ENCODE results near the gene RPS6KA2.

RPS6KA2 gene

DNA sequence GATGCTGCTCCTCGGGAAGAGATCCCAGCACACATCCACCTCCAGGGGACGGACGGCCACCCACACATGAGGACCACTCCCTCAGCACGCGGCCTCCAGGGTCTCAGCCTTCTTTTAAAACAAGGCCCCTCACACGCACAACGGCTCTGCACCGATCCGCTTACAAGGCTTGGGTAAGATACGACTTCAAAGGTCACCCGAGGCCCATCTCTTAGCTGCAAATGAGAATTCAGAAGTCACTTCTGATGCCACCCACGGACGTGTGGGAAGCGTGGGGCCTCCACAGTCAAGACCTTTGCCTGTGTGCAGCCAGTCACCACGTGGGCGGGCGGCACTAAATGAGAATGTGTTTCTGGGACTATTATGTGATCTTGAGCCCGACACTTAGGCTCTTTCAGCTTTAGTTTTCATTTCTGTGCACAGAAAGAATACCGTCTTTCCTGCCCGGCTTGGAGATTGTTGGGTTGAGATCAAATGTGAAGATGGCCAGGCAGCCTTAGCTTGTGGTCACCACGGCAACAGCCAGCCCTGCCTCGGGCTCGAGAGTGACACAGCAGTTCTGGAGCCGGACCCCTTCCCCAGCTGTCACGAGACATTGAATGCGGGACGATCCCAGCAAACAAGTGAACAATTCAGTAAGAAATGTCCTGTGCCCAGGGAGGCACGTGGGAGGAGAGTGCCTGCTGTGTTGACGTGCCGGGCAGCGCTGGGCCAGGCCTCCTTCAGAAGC lies 132.1 kb downstream of the RPS6KA2 start:
- TF ChIP-seq, protein P1, sequence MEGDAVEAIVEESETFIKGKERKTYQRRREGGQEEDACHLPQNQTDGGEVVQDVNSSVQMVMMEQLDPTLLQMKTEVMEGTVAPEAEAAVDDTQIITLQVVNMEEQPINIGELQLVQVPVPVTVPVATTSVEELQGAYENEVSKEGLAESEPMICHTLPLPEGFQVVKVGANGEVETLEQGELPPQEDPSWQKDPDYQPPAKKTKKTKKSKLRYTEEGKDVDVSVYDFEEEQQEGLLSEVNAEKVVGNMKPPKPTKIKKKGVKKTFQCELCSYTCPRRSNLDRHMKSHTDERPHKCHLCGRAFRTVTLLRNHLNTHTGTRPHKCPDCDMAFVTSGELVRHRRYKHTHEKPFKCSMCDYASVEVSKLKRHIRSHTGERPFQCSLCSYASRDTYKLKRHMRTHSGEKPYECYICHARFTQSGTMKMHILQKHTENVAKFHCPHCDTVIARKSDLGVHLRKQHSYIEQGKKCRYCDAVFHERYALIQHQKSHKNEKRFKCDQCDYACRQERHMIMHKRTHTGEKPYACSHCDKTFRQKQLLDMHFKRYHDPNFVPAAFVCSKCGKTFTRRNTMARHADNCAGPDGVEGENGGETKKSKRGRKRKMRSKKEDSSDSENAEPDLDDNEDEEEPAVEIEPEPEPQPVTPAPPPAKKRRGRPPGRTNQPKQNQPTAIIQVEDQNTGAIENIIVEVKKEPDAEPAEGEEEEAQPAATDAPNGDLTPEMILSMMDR (IDR thresholded peaks at IDR 0.05; ENCODE audit: low read length, missing control alignments) = no peak
- DNase-seq (ENCODE audit: low read depth) = no peak
- H3K4me3 ChIP-seq (replicated peaks; ENCODE audit: low read depth, low read length) = no peak overlapping the region

GRCh38 chr6:166494101-166494441 lies 133.0 kb downstream of the RPS6KA2 start:
- no peak for DNase-seq (ENCODE audit: low read depth)
- TF ChIP-seq, protein P1 (IDR thresholded peaks at IDR 0.05; ENCODE audit: low read length, missing control alignments) = no peak

DNA sequence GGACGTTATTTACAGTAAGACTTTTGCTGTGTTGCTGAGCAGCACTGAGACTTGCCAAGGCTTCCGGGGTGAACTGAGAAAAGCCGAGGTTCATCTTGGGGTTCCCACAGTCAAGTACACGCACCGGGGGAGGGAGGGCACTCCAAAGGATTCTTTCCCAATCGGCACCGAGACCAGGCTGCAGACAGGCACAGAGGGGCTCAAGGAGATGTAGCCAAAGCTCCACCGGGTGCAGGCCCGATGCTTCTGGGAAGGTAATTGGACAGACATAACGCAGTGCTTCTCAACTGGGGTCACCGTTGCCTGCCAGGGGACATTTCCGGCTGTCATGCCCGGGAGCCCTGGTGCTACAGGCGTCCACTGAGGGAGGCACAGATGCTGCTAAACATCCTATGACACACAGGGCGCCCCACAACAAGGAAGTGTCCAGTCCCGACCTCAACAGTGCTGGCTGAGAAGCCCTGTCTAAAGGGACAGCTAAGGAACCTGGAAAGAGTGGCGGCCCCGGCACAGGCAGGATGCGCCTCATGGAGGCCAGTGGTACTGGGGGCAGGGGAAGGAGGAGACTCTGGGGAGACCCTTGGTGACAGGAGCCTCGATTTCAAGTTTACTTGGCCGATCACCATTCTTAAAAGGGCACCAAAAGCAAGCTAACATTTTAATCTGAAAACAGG lies 133.5 kb downstream of the RPS6KA2 start:
- no peak overlapping the region for H3K4me3 ChIP-seq (replicated peaks; ENCODE audit: low read depth, low read length)
- no peak for DNase-seq (ENCODE audit: low read depth)
- TF ChIP-seq, protein P1 (IDR thresholded peaks at IDR 0.05; ENCODE audit: low read length, missing control alignments) = no peak

More at GRCh38 chr6:166494101-166494441, 133.0 kb downstream of the RPS6KA2 start:
- no peak overlapping the region for H3K4me3 ChIP-seq (replicated peaks; ENCODE audit: low read depth, low read length)

- no peak overlapping the region for H3K4me3 ChIP-seq (replicated peaks; ENCODE audit: low read depth, low read length)
- TF ChIP-seq, protein P1 (IDR thresholded peaks at IDR 0.05; ENCODE audit: low read length, missing control alignments) = no peak
- DNase-seq (ENCODE audit: low read depth) = no peak
These were observed 134.8 kb downstream of the RPS6KA2 start for GRCh38 chr6:166492092-166492741.

DNA sequence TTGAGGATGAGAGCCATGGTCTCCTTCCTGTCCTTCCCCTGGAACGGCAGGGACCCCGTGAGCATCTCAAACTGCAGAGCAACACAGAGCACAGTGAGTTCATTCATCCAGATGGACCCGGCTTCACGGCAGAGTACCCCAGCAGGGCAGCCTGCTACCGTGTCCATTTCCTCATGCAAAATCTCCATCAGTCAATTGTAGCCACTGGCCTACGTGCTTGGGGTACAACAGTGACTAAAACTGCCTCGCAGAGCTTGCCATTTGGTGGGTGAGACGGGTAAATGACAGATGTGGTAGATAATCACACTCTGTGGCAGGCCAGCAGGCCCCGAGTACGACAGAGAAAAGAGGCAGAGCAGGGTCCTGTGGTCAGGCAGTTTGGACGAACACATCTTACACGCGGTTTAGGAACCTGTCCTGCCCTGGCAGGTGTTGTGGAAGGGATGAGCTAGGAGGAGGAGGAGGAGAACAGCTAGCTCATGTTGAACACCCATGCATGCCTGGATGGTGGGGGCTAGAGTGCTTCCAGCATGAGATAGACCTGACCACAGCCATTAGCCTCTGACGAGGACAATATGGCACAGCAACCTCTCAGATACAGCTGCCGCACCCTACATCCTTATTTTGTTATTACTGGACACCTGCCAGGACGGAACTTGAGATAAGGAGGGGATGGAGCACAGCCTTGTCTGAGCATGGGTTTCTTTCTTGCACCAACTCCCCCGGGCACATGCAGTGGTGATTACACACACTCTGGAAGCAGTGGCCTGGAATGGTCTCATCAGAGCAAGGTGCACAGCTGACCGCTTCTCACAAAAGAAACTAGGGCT lies 136.2 kb downstream of the RPS6KA2 start:
- no peak overlapping the region for H3K4me3 ChIP-seq (replicated peaks; ENCODE audit: low read depth, low read length)
- peak; percentile 90 for DNase-seq (ENCODE audit: low read depth)
- TF ChIP-seq, protein P1 (IDR thresholded peaks at IDR 0.05; ENCODE audit: low read length, missing control alignments) = no peak

GRCh38 chr6:166489301-166490155 lies 137.5 kb downstream of the RPS6KA2 start:
- DNase-seq (ENCODE audit: low read depth) = no peak
- no peak overlapping the region for H3K4me3 ChIP-seq (replicated peaks; ENCODE audit: low read depth, low read length)
- TF ChIP-seq, protein P1 (IDR thresholded peaks at IDR 0.05; ENCODE audit: low read length, missing control alignments) = no peak
